HFFc6 (cell line): ENCODE measurements around the gene MDFI. TPM values are rescaled to one million over a fixed set of nuclear protein-coding genes. Genes with fewer than 3 reads are reported as not detected.

ENCODE experiments used
- DNase-seq: peaks from one replicate; pipeline ENCODE4 v3.0.0-alpha.2; 2018
- H3K27ac Mint-ChIP-seq: 2 replicates; pipeline ENCODE4 v1.8.0; 2020; ENCODE audit warnings: mild to moderate bottlenecking, mixed read lengths
- H3K27me3 Mint-ChIP-seq: 2 replicates; pipeline ENCODE4 v1.8.0; 2021; ENCODE audit warnings: mild to moderate bottlenecking, moderate library complexity, mixed read lengths; ENCODE audit not compliant: insufficient read depth
- H3K36me3 Mint-ChIP-seq: 2 replicates; pipeline ENCODE4 v1.8.0; 2021; ENCODE audit warnings: low read depth, mixed read lengths
- H3K4me1 Mint-ChIP-seq: 2 replicates; pipeline ENCODE4 v1.8.0; 2020; ENCODE audit warnings: low read depth, mixed read lengths
- H3K4me3 Mint-ChIP-seq: 2 replicates; pipeline ENCODE4 v1.8.0; 2020; ENCODE audit warnings: mild to moderate bottlenecking, moderate library complexity, mixed read lengths
- H3K9me3 Mint-ChIP-seq: 2 replicates; pipeline ENCODE4 v1.8.0; 2020; ENCODE audit warnings: mild to moderate bottlenecking, mixed read lengths
- CTCF ChIP-seq: fragments of 200-600 bp; sonication (generic); IDR thresholded peaks from 2 replicates; pipeline ENCODE4 v1.5.0; 2021; ENCODE audit warnings: antibody characterized with exemption, mild to moderate bottlenecking
- total RNA-seq, 6 experiments: library from RNA; stranded (reverse); fragmentation: NEBNext Ultra II Directional; extraction: Animal tissue kit (Norgen Biotek cat#: 25700); gene quantifications; 2 replicates in 1 of 6; 3 replicates in 5 of 6; pipeline ENCODE4 v1.2.3, GENCODE V29; 2021

MDFI gene
- total RNA-seq, 6 experiments from 2014 or later = 0.38 to 0.96 TPM; not detected in 4

GRCh38 chr6:41688256-41688965, 50.1 kb downstream of the MDFI start:
- no peak overlapping the region for H3K4me3 Mint-ChIP-seq
- no peaks in the 10 kb centered on the region for H3K36me3 Mint-ChIP-seq
- peaks cover 32% of the 10 kb centered on the region for H3K4me1 Mint-ChIP-seq
- peak overlapping the region; percentile 22; the same call in 1 of the 2 replicates for H3K27ac Mint-ChIP-seq
- no peaks in the 10 kb centered on the region for H3K9me3 Mint-ChIP-seq
- no peak for DNase-seq
- no peak for TF ChIP-seq CTCF
- peaks cover 2% of the 10 kb centered on the region; the same call in 1 of the 2 replicates for H3K27me3 Mint-ChIP-seq

DNA sequence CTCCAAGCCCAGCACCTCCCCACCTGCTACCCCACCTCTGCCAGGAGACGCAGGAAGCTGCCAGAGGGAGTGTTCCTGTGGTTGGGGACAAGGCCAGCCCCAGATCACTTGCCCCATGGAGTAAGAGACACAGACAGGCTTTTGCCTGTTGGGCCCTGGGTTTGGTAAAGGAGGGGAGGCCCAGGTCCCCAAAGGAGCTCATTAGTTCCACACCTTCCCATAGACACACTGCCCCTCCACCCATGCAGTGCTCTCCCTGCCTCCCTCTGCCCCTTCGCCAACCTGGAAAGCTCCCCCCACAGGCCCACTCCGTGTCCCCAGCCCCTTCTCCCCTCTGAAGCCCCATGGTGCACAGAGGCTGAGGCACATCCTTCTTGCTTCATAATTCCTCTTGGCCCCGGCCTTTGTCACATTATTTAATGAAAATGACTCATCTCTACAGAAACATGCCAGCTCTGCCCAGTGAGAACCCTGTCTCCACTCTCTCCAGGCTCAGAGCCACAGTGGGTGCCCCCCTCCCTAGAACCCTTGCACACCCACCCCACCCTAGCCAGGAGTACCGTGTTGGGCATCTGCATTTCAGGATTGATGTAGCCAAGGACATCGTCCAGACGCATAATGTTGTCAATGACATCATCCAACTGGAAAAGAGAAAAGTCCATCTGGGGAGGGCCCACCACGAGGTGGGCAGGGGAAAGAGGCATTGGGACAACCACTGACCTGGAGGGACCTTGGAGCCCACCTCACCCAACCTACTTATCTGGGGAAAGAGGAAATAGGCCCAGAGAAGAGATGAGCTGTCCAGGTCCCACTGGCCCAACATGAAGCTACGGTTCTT, 51.1 kb downstream of the MDFI start:
- Mint-ChIP-seq H3K4me1 (peaks cover 27% of the 10 kb centered on the region), H3K27ac (peak overlapping the region; percentile 45), H3K9me3 (no peaks in the 10 kb centered on the region), H3K36me3 (no peaks in the 10 kb centered on the region), H3K27me3 (peaks cover 2% of the 10 kb centered on the region; the same call in 1 of the 2 replicates), H3K4me3 (no peak overlapping the region)
- TF ChIP-seq CTCF = no peak
- DNase-seq = peak; percentile 52

GRCh38 chr6:41690541-41691330, 52.5 kb downstream of the MDFI start:
- no peaks in the 10 kb centered on the region for H3K36me3 Mint-ChIP-seq
- H3K4me1 Mint-ChIP-seq = peaks cover 38% of the 10 kb centered on the region
- H3K4me3 Mint-ChIP-seq = no peak overlapping the region
- H3K27ac Mint-ChIP-seq = no peak overlapping the region
- peaks cover 3% of the 10 kb centered on the region for H3K27me3 Mint-ChIP-seq
- no peak for DNase-seq
- TF ChIP-seq CTCF = no peak
- no peaks in the 10 kb centered on the region for H3K9me3 Mint-ChIP-seq

- H3K4me3 Mint-ChIP-seq = no peak overlapping the region
- H3K9me3 Mint-ChIP-seq = no peaks in the 10 kb centered on the region
- DNase-seq = no peak
- no peaks in the 10 kb centered on the region for H3K36me3 Mint-ChIP-seq
- peaks cover 3% of the 10 kb centered on the region for H3K27me3 Mint-ChIP-seq
- TF ChIP-seq CTCF = no peak
- no peak overlapping the region for H3K27ac Mint-ChIP-seq
- H3K4me1 Mint-ChIP-seq = peaks cover 38% of the 10 kb centered on the region
These were observed 53.3 kb downstream of the MDFI start for GRCh38 chr6:41691426-41692079.

- no peak overlapping the region for H3K4me3 Mint-ChIP-seq
- DNase-seq = no peak
These were observed 53.9 kb downstream of the MDFI start for GRCh38 chr6:41692080-41692675.

More at GRCh38 chr6:41692080-41692675, 53.9 kb downstream of the MDFI start:
- H3K27ac Mint-ChIP-seq = no peak overlapping the region
- H3K36me3 Mint-ChIP-seq = no peaks in the 10 kb centered on the region
- H3K4me1 Mint-ChIP-seq = peaks cover 43% of the 10 kb centered on the region
- no peaks in the 10 kb centered on the region for H3K9me3 Mint-ChIP-seq
- TF ChIP-seq CTCF = no peak
- H3K27me3 Mint-ChIP-seq = peaks cover 3% of the 10 kb centered on the region
